AG04450 (cell line): ENCODE results near the gene PRR14. TPM values are rescaled to one million over a fixed set of nuclear protein-coding genes. Genes with fewer than 3 reads are reported as not detected.

ENCODE experiments used
- CTCF ChIA-PET: fragments of 300-600, 350-600 bp; formaldehyde crosslinking; extraction: SDS; loops from one replicate; lab custom pipeline; 2022; ENCODE audit warnings: antibody characterized with exemption, inconsistent platforms; lab: Charles Lee
- POLR2A ChIA-PET: fragments of 350-600 bp; formaldehyde crosslinking; extraction: SDS; loops from one replicate; lab custom pipeline; 2021; ENCODE audit warnings: antibody characterized with exemption, inconsistent platforms; lab: Yijun Ruan, JAX
- DNase-seq: peaks from one replicate; pipeline ENCODE4 v3.0.0-alpha.2; 2011; ENCODE audit warnings: low read depth, low spot score
- H3K27ac ChIP-seq: one replicate; pipeline ENCODE4 v1.5.1; 2012; ENCODE audit warnings: low read depth, low read length, control low read depth
- H3K27me3 ChIP-seq: one replicate; pipeline ENCODE4 v1.6.0; 2012; ENCODE audit warnings: low read length; ENCODE audit not compliant: control insufficient read depth, insufficient read depth
- H3K4me3 ChIP-seq: 2 replicates; pipeline ENCODE4 v1.5.1; 2011; ENCODE audit warnings: mild to moderate bottlenecking, low read depth, low read length, control low read depth
- H3K9me3 ChIP-seq: 2 replicates; pipeline ENCODE4 v1.5.1; 2012; ENCODE audit warnings: low read length; ENCODE audit not compliant: control insufficient read depth, insufficient read depth
- CTCF ChIP-seq: IDR thresholded peaks from 2 replicates; pipeline ENCODE4 v1.5.1; 2011; ENCODE audit warnings: low read depth, low read length, control low read depth, inconsistent platforms
- polyA plus RNA-seq: library from polyadenylated mRNA; depleted of rRNA; stranded (reverse); fragments of >200 nt; gene quantifications from 2 replicates; pipeline ENCODE4 v1.2.3, GENCODE V29; 2011

The PRR14 gene
- polyA plus RNA-seq, 1 experiment, result 4.9 TPM

- TF ChIP-seq CTCF, result no peak
- ChIA-PET POLR2A (no interaction called here), CTCF (interaction anchor here (1.4 kb wide), 1 partner anchor 15 kb away, joined by 3 read pairs; no protein-coding TSS in a partner anchor)
- DNase-seq, result no peak
- Histone ChIP-seq H3K9me3 (no peaks in the 10 kb centered on the region), H3K27me3 (no peaks in the 10 kb centered on the region), H3K4me3 (no peak overlapping the region), H3K27ac (no peak overlapping the region)
Measured at GRCh38 chr16:30678586-30678970, 27.8 kb downstream of the PRR14 start.

GRCh38 chr16:30680326-30680725 lies 29.6 kb downstream of the PRR14 start:
- ChIA-PET CTCF (interaction anchor here (1.2 kb wide), 1 partner anchor 14 kb away, joined by 5 read pairs; no protein-coding TSS in a partner anchor), POLR2A (no interaction called here)
- Histone ChIP-seq H3K4me3 (no peak overlapping the region), H3K27me3 (no peaks in the 10 kb centered on the region), H3K27ac (no peak overlapping the region), H3K9me3 (no peaks in the 10 kb centered on the region)
- DNase-seq, result no peak
- no peak for TF ChIP-seq CTCF

- POLR2A ChIA-PET, result interaction anchor here (0.6 kb wide), 1 partner anchor 12 kb away, joined by 7 read pairs; no protein-coding TSS in a partner anchor
- H3K27me3 ChIP-seq, result peaks cover 2% of the 10 kb centered on the region
- no peak overlapping the region for H3K27ac ChIP-seq
- TF ChIP-seq CTCF, result no peak
- H3K4me3 ChIP-seq, result no peak overlapping the region
- no peak for DNase-seq
- CTCF ChIA-PET, result no interaction called here
- no peaks in the 10 kb centered on the region for H3K9me3 ChIP-seq
Measured at GRCh38 chr16:30688701-30689100, 37.9 kb downstream of the PRR14 start.

GRCh38 chr16:30691907-30692306 lies 41.1 kb downstream of the PRR14 start:
- DNase-seq, result no peak
- Histone ChIP-seq H3K27ac (no peak overlapping the region), H3K27me3 (peaks cover 2% of the 10 kb centered on the region), H3K9me3 (no peaks in the 10 kb centered on the region), H3K4me3 (no peak overlapping the region)
- TF ChIP-seq CTCF, result no peak
- CTCF ChIA-PET, result no interaction called here
- POLR2A ChIA-PET, result no interaction called here

GRCh38 chr16:30692396-30693064 lies 41.8 kb downstream of the PRR14 start:
- CTCF ChIA-PET, result interaction anchor here (0.6 to 2.2 kb wide), 2 partner anchors 33 to 94 kb away, joined by 3 to 6 read pairs; no protein-coding TSS in a partner anchor
- Histone ChIP-seq H3K27ac (no peak overlapping the region), H3K27me3 (peaks cover 2% of the 10 kb centered on the region), H3K4me3 (no peak overlapping the region), H3K9me3 (no peaks in the 10 kb centered on the region)
- no peak for TF ChIP-seq CTCF
- no peak for DNase-seq
- POLR2A ChIA-PET, result interaction anchor here (0.7 kb wide), 1 partner anchor 487 kb away, joined by 7 read pairs; no protein-coding TSS in a partner anchor
